Parathyroid adenoma (tissue), 2 donors: ENCODE measurements around the gene SMG1.
"Not testable (repeated sequence)": the region's sequence is repeated elsewhere in the genome, so short reads cannot be mapped to it uniquely, and the experiment has no call there.

Experiments used
- H2AFZ ChIP-seq: fragments of 300-600 bp; sonication (generic); one replicate; pipeline ENCODE4 v1.7.0; 2017; ENCODE audit warnings: antibody characterized with exemption, mild to moderate bottlenecking
- H3K27ac ChIP-seq: fragments of 300-600 bp; sonication (generic); one replicate; pipeline ENCODE4 v1.7.0; 2017
- H3K27me3 ChIP-seq: fragments of 300-600 bp; sonication (generic); one replicate; pipeline ENCODE4 v1.7.0; 2017; ENCODE audit warnings: low read length; ENCODE audit not compliant: control insufficient read depth, insufficient read depth
- H3K36me3 ChIP-seq: fragments of 300-600 bp; sonication (generic); one replicate; pipeline ENCODE4 v1.7.0; 2017; ENCODE audit warnings: low read length; ENCODE audit not compliant: control insufficient read depth, insufficient read depth
- H3K4me1 ChIP-seq: fragments of 300-600 bp; sonication (generic); one replicate; pipeline ENCODE4 v1.7.0; 2017; ENCODE audit warnings: control low read depth
- H3K4me2 ChIP-seq: fragments of 300-600 bp; sonication (generic); one replicate; pipeline ENCODE4 v1.7.0; 2017; ENCODE audit warnings: low read length
- H3K4me3 ChIP-seq: fragments of 300-600 bp; sonication (generic); one replicate; pipeline ENCODE4 v1.7.0; 2017; ENCODE audit warnings: low read depth, low read length
- H3K79me2 ChIP-seq: fragments of 300-600 bp; sonication (generic); one replicate; pipeline ENCODE4 v1.7.0; 2017; ENCODE audit warnings: control low read depth
- H3K9ac ChIP-seq: fragments of 300-600 bp; sonication (generic); one replicate; pipeline ENCODE4 v1.7.0; 2017; ENCODE audit warnings: mild to moderate bottlenecking
- H3K9me3 ChIP-seq: fragments of 300-600 bp; sonication (generic); one replicate; pipeline ENCODE4 v1.7.0; 2017; ENCODE audit warnings: low read length; ENCODE audit not compliant: control insufficient read depth
- TF ChIP-seq, protein P1 (sequence below): fragments of 300-600 bp; sonication (generic); IDR thresholded peaks from one replicate; pipeline ENCODE4 v1.7.0; 2017; ENCODE audit warnings: antibody characterized with exemption, mild to moderate bottlenecking
- donor health status: primary hyperparathyroidism.

Gene SMG1

DNA sequence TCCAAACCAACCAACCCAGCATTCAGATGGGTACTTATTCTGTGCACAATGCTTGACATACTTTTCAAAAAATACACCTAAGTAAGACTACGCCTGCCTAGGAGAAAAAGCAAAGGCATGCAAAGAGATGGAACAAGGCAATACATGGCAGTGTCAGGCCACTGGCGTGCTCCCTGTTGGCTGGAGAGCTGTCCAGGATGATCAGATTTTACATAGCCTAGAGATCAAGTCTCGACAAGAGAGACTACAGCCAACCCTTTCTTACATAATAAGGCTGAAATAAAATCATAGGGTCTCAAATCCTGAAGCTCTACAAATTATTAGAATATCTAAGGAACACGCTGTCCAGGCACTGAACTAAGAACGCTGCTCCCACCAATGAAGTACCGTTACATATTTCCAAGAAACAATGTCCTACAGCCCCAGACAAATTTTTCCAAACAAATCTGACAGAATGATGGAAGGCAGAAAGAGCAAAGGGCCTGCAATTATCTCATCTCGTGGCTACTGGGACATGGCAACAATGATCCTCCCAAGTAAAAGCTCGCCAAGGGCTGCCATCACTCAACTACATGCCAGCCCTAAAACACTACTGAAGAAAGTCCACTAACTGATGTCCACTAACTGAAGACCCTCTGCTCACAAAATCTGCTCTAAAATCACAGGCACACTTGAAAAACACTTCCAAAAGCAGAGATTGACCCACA, 141.1 kb downstream of the SMG1 start:
- Histone ChIP-seq H3K27ac (no peak overlapping the region), H3K9me3 (no peaks in the 10 kb centered on the region), H3K9ac (no peak overlapping the region), H3K79me2 (peaks cover 46% of the 10 kb centered on the region), H3K4me1 (peaks cover 24% of the 10 kb centered on the region), H3K27me3 (no peaks in the 10 kb centered on the region), H3K4me3 (no peak overlapping the region), H3K4me2 (no peak overlapping the region), H3K36me3 (no peaks in the 10 kb centered on the region), H2AFZ (no peak overlapping the region)
- TF ChIP-seq, protein P1, sequence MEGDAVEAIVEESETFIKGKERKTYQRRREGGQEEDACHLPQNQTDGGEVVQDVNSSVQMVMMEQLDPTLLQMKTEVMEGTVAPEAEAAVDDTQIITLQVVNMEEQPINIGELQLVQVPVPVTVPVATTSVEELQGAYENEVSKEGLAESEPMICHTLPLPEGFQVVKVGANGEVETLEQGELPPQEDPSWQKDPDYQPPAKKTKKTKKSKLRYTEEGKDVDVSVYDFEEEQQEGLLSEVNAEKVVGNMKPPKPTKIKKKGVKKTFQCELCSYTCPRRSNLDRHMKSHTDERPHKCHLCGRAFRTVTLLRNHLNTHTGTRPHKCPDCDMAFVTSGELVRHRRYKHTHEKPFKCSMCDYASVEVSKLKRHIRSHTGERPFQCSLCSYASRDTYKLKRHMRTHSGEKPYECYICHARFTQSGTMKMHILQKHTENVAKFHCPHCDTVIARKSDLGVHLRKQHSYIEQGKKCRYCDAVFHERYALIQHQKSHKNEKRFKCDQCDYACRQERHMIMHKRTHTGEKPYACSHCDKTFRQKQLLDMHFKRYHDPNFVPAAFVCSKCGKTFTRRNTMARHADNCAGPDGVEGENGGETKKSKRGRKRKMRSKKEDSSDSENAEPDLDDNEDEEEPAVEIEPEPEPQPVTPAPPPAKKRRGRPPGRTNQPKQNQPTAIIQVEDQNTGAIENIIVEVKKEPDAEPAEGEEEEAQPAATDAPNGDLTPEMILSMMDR: no peak

DNA sequence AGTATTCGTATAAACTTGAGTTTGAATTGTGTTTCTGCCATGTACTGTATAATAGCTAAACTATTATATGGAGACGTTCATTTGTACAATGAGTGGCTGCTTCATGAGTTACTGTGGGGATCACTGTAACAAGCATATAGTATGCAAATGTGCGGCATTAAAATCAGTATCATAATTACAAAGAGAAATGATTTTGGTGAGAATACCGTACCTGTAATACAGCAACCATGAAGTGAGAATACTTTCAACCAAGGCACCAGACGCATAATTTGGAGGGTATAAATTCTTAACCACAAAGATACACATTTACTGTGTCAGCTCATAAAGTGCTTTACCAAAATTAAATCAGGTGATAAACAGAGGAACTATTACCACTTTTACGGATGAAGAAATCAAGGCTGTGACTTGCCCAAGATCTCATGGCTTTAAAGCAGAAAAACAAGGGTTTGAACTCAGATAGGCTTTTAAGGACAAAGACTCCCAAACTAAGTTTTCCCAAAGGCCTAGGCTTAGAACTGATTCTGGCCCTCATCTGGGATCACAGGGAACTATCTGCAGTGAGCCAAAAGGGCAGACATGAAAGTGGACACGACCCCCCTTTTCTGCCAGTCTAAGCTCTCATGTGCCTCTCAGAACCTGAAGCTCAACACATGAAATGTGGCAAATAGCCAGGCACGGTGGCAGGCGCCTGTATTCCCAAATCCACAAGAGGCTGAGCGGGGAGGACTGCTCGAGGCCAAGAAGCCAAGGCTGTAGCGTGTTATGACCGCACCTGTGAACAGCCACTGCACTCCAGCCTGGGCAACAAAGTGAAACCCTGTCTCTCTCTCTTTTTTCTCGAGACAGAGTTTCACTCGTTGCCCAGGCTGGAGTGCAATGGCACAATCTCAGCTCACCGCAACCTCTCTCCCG, 142.5 kb downstream of the SMG1 start:
- Histone ChIP-seq H2AFZ (no peak overlapping the region), H3K27ac (no peak overlapping the region), H3K4me1 (peaks cover 24% of the 10 kb centered on the region), H3K79me2 (peaks cover 35% of the 10 kb centered on the region), H3K9me3 (no peaks in the 10 kb centered on the region), H3K27me3 (no peaks in the 10 kb centered on the region), H3K9ac (no peak overlapping the region), H3K36me3 (no peaks in the 10 kb centered on the region), H3K4me2 (no peak overlapping the region), H3K4me3 (no peak overlapping the region)
- TF ChIP-seq, protein P1: no peak

DNA sequence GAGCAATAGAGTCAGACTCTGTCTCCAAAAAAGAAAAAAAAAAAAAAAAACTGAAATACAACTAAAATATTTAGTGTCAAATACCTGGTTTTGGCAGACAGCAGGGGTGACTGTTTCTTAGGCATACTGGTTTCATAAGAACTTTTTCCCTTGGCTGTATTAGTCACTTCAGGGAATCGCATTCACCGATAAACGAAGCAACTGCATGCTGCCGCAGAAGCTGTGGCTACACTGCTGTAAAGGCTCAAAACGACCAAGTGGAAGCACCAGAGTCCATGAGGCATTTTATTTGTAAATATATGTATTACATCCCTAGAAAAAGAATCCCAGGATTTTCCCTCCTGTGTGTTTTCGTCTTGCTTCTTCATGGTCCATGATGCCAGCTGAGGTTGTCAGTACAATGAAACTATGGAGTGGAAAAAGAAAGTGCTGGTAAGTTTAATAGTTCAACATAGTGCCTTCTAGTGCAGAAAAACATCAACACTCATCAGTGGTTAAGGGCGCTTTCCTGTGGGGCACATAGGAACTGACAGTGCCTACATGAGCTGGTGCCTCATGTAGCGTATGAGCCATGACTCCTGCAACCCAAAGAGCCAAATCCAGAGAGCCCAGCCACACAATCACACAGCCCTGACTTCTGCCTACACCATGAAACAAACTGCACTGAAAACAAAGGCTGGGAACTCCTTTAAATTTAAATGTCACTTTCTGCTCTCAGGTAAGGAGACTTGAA, 143.3 kb downstream of the SMG1 start:
- Histone ChIP-seq H3K27me3 (no peaks in the 10 kb centered on the region), H3K4me3 (no peak overlapping the region), H2AFZ (no peak overlapping the region), H3K9me3 (no peaks in the 10 kb centered on the region), H3K4me2 (no peak overlapping the region), H3K36me3 (no peaks in the 10 kb centered on the region), H3K4me1 (peaks cover 18% of the 10 kb centered on the region), H3K9ac (no peak overlapping the region), H3K27ac (no peak overlapping the region), H3K79me2 (peaks cover 26% of the 10 kb centered on the region)
- TF ChIP-seq, protein P1: no peak

DNA sequence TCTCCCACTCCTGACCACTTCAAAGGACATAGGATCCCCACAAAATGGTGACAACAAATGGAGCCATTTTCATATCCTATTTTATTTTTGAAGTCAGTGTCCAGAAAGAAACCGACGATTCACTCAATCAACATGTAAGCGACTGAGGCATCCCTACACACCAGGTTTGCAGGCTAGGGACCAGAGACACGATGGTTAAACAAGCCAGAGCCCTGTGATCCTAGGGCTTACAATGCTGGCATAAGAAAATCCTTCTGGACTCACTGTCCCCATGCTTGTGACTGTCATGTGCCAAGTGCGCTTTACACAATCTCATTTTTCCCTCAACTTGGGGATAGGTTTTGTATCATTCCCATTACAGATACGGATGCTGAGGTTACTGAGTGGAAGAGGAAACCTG, 145.0 kb downstream of the SMG1 start:
- not testable (repeated sequence) for H3K36me3 ChIP-seq, H3K4me2 ChIP-seq, H3K9ac ChIP-seq, H2AFZ ChIP-seq, H3K27ac ChIP-seq, H3K27me3 ChIP-seq, H3K4me3 ChIP-seq, H3K9me3 ChIP-seq
- Histone ChIP-seq H3K4me1 (peaks cover 11% of the 10 kb centered on the region), H3K79me2 (peaks cover 12% of the 10 kb centered on the region)

DNA sequence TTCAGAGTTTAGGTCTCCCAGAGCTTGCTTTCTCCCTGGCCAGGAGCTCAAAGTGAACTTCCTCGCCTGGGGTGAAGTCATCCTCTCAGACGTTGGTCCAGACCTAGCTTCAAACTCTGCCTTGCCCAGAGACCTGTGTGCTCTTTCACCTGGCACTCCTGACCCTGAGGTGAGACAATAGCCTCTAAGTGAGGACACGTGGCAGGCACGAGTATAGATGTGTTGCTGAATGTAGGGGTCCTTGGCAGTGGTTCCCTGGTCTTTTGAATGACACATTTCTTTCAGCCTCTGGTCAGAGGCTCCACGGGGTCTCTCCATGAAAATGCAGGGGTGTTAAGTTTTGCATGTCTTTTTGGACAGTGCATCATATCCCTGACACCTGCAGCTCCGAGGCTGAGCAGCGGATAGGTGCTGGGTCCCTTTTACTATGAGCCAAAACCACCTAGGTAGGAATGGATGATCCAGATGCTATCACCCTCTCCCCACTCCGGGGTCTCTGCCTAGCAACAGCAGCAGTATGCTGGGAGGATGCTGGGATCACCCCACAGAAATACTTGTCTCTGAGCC, 145.7 kb downstream of the SMG1 start:
- H3K79me2 ChIP-seq, H3K27me3 ChIP-seq, H3K4me2 ChIP-seq, H3K36me3 ChIP-seq, H2AFZ ChIP-seq, H3K4me3 ChIP-seq, H3K27ac ChIP-seq, H3K4me1 ChIP-seq, H3K9me3 ChIP-seq, H3K9ac ChIP-seq: not testable (repeated sequence)

DNA sequence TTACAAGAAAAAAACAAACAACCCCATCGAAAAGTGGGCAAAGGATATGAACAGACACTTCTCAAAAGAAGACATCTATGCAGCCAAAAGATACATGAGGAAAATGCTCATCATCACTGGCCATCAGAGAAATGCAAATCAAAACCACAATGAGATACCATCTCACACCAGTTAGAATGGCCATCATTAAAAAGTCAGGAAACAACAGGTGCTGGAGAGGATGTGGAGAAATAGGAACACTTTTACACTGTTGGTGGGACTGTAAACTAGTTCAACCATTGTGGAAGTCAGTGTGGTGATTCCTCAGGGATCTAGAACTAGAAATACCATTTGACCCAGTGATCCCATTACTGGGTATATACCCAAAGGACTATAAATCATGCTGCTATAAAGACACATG, 148.5 kb downstream of the SMG1 start:
- not testable (repeated sequence) for H3K9ac ChIP-seq, H3K4me1 ChIP-seq, H3K9me3 ChIP-seq

DNA sequence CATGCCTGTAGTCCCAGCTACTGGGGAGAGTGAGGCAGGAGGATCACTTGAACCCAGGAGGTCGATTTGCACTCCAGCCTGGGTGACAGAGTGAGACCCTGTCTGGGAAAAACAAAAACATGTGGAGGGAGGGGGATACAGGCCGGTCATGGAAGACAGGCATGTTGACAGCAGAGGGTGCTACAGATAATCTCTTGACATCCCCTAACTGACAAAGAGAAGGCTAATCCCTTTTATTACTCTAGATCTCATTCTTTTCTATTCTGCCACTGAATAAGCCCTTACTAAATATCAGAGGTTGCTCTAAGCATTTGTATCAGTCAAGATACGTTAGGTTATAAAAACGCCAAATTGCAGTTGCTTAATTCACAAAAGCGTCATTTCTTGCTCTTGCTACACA, 149.9 kb downstream of the SMG1 start:
- H3K4me1 ChIP-seq, H3K79me2 ChIP-seq, H3K27me3 ChIP-seq, H3K36me3 ChIP-seq, H3K9ac ChIP-seq, H3K4me2 ChIP-seq, H3K27ac ChIP-seq, H2AFZ ChIP-seq, H3K4me3 ChIP-seq, H3K9me3 ChIP-seq: not testable (repeated sequence)

More for the DNA sequence above, 148.5 kb downstream of the SMG1 start:
- not testable (repeated sequence) for H3K27ac ChIP-seq, H2AFZ ChIP-seq, H3K36me3 ChIP-seq, H3K4me3 ChIP-seq, H3K4me2 ChIP-seq, H3K27me3 ChIP-seq, H3K79me2 ChIP-seq

DNA sequence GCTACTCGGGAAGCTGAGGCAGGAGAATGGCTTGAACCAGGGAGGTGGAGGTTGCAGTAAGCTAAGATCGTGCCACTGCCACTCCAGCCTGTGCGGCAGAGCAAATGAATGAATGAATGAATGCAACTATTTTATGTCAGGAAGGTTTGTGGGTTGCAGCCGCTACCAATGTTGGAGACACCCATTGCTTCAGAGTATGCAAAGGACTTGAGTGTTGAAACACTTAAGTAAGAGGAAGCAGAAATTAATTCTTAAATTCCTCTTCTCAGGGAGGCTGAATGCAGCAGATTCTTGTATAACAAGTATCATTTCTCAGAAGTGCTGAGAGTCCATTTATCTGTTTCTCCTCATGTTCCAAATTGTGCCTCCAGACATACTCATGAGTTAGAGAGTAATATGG, 151.6 kb downstream of the SMG1 start:
- not testable (repeated sequence) for H3K79me2 ChIP-seq, H3K9ac ChIP-seq, H3K36me3 ChIP-seq, H3K27ac ChIP-seq, H3K4me1 ChIP-seq, H3K4me3 ChIP-seq, H2AFZ ChIP-seq, H3K27me3 ChIP-seq, H3K4me2 ChIP-seq, H3K9me3 ChIP-seq
